K562 (cell line): ENCODE results near the gene PDLIM4. TPM values are rescaled to one million over a fixed set of nuclear protein-coding genes. Genes with fewer than 3 reads are reported as not detected.

Experiments
- CEBPB ChIP-seq: fragments of 450-650 bp; IDR thresholded peaks from 2 replicates; pipeline ENCODE4 v1.6.1; 2016; ENCODE audit warnings: missing genetic modification characterization, missing compliant biosample characterization
- DNMT1 ChIP-seq: fragments of 450-650 bp; IDR thresholded peaks from 2 replicates; pipeline ENCODE4 v1.6.1; 2016; ENCODE audit warnings: antibody characterized with exemption, mild to moderate bottlenecking
- ESRRA ChIP-seq: fragments of 450-650 bp; IDR thresholded peaks from 2 replicates; pipeline ENCODE4 v1.6.1; 2014; ENCODE audit warnings: low read depth, mild to moderate bottlenecking, moderate library complexity, borderline replicate concordance
- FUS ChIP-seq: fragments of 200-400 bp; formaldehyde crosslinking; optimal IDR thresholded peaks from 2 replicates; pipeline ENCODE3; 2017; ENCODE audit warnings: low read depth, low read length
- KAT7 ChIP-seq: sonication (generic); formaldehyde crosslinking; IDR thresholded peaks from 2 replicates; pipeline ENCODE4 v1.8.0; 2022; ENCODE audit warnings: missing genetic modification reagents, mild to moderate bottlenecking, borderline replicate concordance
- ZBTB2 ChIP-seq: fragments of 450-650 bp; IDR thresholded peaks from 2 replicates; pipeline ENCODE4 v1.6.1; 2016; ENCODE audit warnings: antibody characterized with exemption
- ZNF277 ChIP-seq: fragments of 250-450 bp; sonication (Bioruptor Pico); IDR thresholded peaks from 2 replicates; pipeline ENCODE4 v1.8.0; 2022; ENCODE audit warnings: inconsistent platforms, mild to moderate bottlenecking, moderate library complexity, borderline replicate concordance
- ZNF699 ChIP-seq: fragments of 250-450 bp; sonication (Bioruptor Pico); IDR thresholded peaks from 2 replicates; pipeline ENCODE4 v1.8.0; 2021; ENCODE audit warnings: mild to moderate bottlenecking, moderate library complexity; ENCODE audit not compliant: insufficient replicate concordance
- ZSCAN32 ChIP-seq: fragments of 450-650 bp; formaldehyde crosslinking; IDR thresholded peaks from 2 replicates; pipeline ENCODE4 v1.4.0; 2020; ENCODE audit warnings: mild to moderate bottlenecking, moderate library complexity
- ZZZ3 ChIP-seq: fragments of 450-650 bp; IDR thresholded peaks from 2 replicates; pipeline ENCODE4 v1.6.1; 2016; ENCODE audit warnings: antibody characterized with exemption, mild to moderate bottlenecking, moderate library complexity
- polyA plus RNA-seq, 8 experiments: library from polyadenylated mRNA; depleted of rRNA in 4 of 8; stranded (reverse) in 5 of 8; unstranded in 3 of 8; fragments of >200 nt; fragmentation: Nextera tagmentation in 2 of 8; fragmentation: Illumina TruSeq in 1 of 8; extraction: Ambion mirVana in 2 of 8; extraction: Trizol in 1 of 8; gene quantifications; 2 replicates each; pipeline versions ENCODE4 v1.2.1 to v1.2.3, GENCODE V29; 2011 to 2014; ENCODE audit warnings: inconsistent platforms in 1 of 8, missing spikeins in 1 of 8
- total RNA-seq, 7 experiments: library from RNA; depleted of rRNA in 6 of 7; stranded (reverse); fragments of >200 nt in 6 of 7; fragmentation: Illumina TruSeq in 2 of 7; extraction: Trizol in 2 of 7; gene quantifications; 2 replicates each; pipeline versions ENCODE4 v1.2.1 to v1.2.3, GENCODE V29; 2011 to 2021; ENCODE audit warnings: low replicate concordance in 1 of 7
- TF ChIP-seq, protein P1 (sequence below), 2 experiments: fragments of 250-450 bp in 1 of 2; fragments of 450-650 bp in 1 of 2; sonication (Bioruptor Pico) in 1 of 2; IDR thresholded peaks; 2 replicates each; pipeline versions ENCODE4 v1.6.1 to v1.8.0; 2016 to 2021; ENCODE audit warnings: mild to moderate bottlenecking in 2 of 2, moderate library complexity in 2 of 2, missing compliant biosample characterization in 1 of 2, missing genetic modification characterization in 1 of 2
- TF ChIP-seq, protein P2 (sequence below): fragments of 450-650 bp; formaldehyde crosslinking; IDR thresholded peaks from 2 replicates; pipeline ENCODE4 v1.4.0; 2022; ENCODE audit warnings: mild to moderate bottlenecking, moderate library complexity
- TF ChIP-seq, protein P3 (sequence below): fragments of 250-450 bp; sonication (Bioruptor Pico); IDR thresholded peaks from 2 replicates; pipeline ENCODE4 v1.5.0; 2021; ENCODE audit warnings: mild to moderate bottlenecking, moderate library complexity

Gene PDLIM4
- total and polyA plus RNA-seq, 9 of the 15 experiments (the other 6 are each of a cell fraction or from before 2014, with no cell fraction given), result 0.28 to 32.8 (median 13.1) TPM

- TF ChIP-seq, protein P1, sequence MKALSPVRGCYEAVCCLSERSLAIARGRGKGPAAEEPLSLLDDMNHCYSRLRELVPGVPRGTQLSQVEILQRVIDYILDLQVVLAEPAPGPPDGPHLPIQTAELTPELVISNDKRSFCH (CRISPR knock-in tag; IDR thresholded peaks at IDR 0.05), result no peak
- TF ChIP-seq, protein P1 (tag; IDR thresholded peaks at IDR 0.05), result peak; percentile 26; the same call in 1 of the 2 replicates
- TF ChIP-seq ESRRA, result peak; percentile 89
- TF ChIP-seq FUS, result peak; percentile 39
- TF ChIP-seq, protein P2, sequence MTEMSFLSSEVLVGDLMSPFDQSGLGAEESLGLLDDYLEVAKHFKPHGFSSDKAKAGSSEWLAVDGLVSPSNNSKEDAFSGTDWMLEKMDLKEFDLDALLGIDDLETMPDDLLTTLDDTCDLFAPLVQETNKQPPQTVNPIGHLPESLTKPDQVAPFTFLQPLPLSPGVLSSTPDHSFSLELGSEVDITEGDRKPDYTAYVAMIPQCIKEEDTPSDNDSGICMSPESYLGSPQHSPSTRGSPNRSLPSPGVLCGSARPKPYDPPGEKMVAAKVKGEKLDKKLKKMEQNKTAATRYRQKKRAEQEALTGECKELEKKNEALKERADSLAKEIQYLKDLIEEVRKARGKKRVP, result peak; percentile 22; the same call in 1 of the 2 replicates
- no peak; the same call in 1 of the 2 replicates for TF ChIP-seq ZSCAN32
- no peak for TF ChIP-seq ZZZ3
- TF ChIP-seq ZNF699, result no peak
- TF ChIP-seq ZNF277 (CRISPR knock-in tag), result no peak
- 0 out of 2 replicates have a peak, but pooled peaks have one; percentile 74 for TF ChIP-seq ZBTB2
- TF ChIP-seq KAT7 (CRISPR knock-in tag), result peak; percentile 95
- peak; percentile 69 for TF ChIP-seq CEBPB
- TF ChIP-seq, protein P3, sequence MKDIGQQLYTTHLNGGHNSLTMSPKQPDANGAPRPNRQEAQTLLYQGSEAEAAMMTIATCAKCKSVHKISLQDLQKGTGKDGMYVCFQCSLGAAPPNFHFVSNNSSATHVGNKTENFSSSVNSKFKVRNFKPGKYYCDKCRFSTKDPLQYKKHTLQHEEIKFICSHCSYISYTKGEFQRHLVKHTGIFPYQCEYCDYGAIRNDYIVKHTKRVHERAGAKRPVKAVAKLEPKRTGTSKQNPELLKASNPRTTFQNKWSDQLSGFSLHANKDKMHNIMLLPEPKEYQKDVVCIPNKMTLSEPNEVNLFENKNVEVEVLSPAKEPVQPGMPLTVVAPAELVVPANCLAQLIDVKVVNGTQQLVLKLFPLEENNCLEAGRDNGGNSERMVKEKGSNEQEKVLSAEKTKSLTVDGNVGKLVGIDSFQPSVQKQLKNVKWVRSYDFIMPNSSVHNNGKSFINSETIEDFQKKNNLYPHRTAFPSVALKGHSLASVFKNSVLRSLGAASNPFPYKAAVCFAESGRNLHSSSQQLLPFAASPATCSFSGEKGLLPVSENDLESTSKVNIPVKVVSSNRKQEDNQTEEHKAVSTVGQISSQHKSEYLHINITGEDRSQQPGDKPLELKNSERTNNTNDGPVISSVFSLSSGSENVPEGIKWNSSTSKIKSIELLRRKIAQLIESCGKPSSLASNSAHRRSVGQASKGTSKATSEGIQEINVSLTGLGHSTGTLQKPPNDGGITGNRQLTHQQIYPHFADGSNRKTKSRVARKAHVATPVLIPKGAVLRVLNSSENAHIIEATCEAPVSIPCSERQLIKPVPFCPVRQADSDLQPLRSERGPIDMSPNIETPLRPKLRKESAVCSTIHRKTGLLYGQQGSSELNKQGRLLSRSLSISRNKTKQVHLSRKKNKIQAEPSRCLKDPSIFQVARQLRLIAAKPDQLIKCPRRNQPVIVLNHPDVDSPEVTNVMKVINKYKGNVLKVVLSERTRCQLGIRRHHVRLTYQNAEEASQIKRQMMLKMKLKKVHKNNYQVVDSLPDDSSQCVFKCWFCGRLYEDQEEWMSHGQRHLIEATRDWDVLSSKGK (CRISPR knock-in tag), result no peak
- TF ChIP-seq DNMT1, result no peak
These were observed 35.8 kb downstream of the PDLIM4 start (continued) for GRCh38 chr5:132293066-132293991.
